Ectodermal cell (in vitro differentiated cells): ENCODE results near the gene IMPDH1.
A peak's percentile ranks its signal among the peaks of the same experiment; 100 is the strongest.

Experiments used
- H3K27ac ChIP-seq: 2 replicates; pipeline ENCODE4 v1.7.0; 2013; ENCODE audit warnings: mild to moderate bottlenecking, low read depth, low read length; ENCODE audit not compliant: insufficient read depth, poor library complexity, severe bottlenecking
- H3K27me3 ChIP-seq: 2 replicates; pipeline ENCODE4 v1.7.0; 2013; ENCODE audit warnings: mild to moderate bottlenecking, low read length; ENCODE audit not compliant: insufficient read depth, control insufficient read depth, poor library complexity, severe bottlenecking
- H3K36me3 ChIP-seq: one replicate; pipeline ENCODE4 v1.7.0; 2013; ENCODE audit warnings: low read length; ENCODE audit not compliant: control insufficient read depth, insufficient read depth
- H3K4me1 ChIP-seq: one replicate; pipeline ENCODE4 v1.7.0; 2013; ENCODE audit warnings: low read length; ENCODE audit not compliant: control insufficient read depth, insufficient read depth
- H3K4me3 ChIP-seq: 2 replicates; pipeline ENCODE4 v1.7.0; 2013; ENCODE audit warnings: low read depth, low read length, control low read depth; ENCODE audit not compliant: insufficient read depth
- H3K9me3 ChIP-seq: 2 replicates; pipeline ENCODE4 v1.7.0; 2013; ENCODE audit warnings: mild to moderate bottlenecking, low read length, moderate library complexity; ENCODE audit not compliant: control insufficient read depth
- WGBS, 2 experiments: methylation state at CpG; one replicate each; pipeline ENCODE4 v1.1.7; 2013; ENCODE audit warnings: missing lambda C conversion rate in 2 of 2; 5-methylcytosine and 5-hydroxymethylcytosine counted together

Gene IMPDH1

GRCh38 chr7:128405471-128406313 lies 4.1 kb downstream of the IMPDH1 start:
- H3K4me3 ChIP-seq, result peak overlapping the region; percentile 61
- H3K4me1 ChIP-seq, result peaks cover 43% of the 10 kb centered on the region
- H3K27me3 ChIP-seq, result peaks cover 62% of the 10 kb centered on the region
- no peaks in the 10 kb centered on the region for H3K9me3 ChIP-seq
- WGBS, 2 experiments, result 1% methylated on average over 101 to 102 of the region's 107 CpGs
- H3K27ac ChIP-seq, result no peak overlapping the region
- H3K36me3 ChIP-seq, result peaks cover 3% of the 10 kb centered on the region

DNA sequence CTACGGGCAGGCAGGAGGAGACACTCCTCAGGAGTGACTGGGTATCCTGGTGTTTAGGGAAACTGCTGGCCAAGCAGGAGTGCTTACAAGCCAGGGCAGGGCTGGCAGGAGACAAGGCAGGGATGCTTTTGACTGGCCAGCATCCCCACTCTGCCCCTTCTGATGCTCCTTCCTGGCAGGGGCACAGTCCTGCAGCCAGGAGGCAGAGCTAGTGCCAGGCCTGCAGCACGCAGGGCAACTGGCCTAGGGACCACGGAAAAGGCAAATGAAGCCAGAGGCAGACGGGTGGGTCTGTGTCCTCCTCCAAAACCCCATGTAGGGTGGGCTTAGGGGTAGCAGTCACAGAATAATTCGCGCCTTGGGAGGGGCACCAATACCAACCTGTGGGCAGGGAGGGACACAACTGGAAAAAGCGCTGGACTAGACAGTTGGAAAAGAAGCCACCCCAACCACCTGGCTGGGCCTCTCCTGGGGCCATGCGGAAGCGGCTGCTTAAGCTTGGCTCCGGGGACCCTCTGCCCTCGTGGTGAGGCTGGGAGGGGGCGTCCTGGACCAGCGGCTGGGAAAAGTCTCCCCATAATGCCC lies 4.8 kb downstream of the IMPDH1 start:
- no peaks in the 10 kb centered on the region for H3K9me3 ChIP-seq
- peaks cover 55% of the 10 kb centered on the region for H3K27me3 ChIP-seq
- no peak overlapping the region for H3K27ac ChIP-seq
- peak overlapping the region; percentile 61 for H3K4me3 ChIP-seq
- 38 to 39% methylated on average over 13 of the region's 13 CpGs for WGBS, 2 experiments
- peaks cover 3% of the 10 kb centered on the region for H3K36me3 ChIP-seq
- H3K4me1 ChIP-seq, result peaks cover 43% of the 10 kb centered on the region

DNA sequence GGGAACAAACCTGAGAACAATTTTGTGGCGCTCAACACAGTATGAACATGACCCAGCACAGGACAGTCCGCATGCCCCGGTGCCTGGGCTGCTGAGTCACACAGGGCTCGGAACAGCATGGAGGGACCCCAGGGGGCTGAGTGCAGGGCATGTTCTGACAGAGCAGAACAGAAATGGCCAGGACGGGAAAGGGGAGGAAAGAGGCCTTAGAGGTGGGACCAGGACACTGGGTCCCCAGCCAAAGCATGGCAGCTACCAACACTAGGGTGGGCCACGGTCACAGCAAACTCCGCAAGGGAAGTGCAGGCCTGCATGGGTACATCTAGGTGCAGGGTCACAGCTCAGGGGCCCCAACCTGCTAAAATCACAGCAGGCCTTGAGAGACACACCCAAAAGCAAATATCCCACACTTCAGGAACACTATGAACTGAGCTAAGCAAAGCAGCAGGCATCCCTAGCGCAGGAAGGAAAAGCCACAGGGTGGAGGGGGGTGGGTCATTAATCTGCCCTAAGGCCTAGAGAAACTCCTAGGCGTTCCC lies 5.6 kb downstream of the IMPDH1 start:
- Histone ChIP-seq H3K9me3 (no peaks in the 10 kb centered on the region), H3K36me3 (peaks cover 3% of the 10 kb centered on the region), H3K4me3 (no peak overlapping the region), H3K4me1 (peaks cover 41% of the 10 kb centered on the region), H3K27ac (no peak overlapping the region), H3K27me3 (peaks cover 48% of the 10 kb centered on the region)
- WGBS, 2 experiments, result 68 to 73% methylated on average over 9 of the region's 9 CpGs

DNA sequence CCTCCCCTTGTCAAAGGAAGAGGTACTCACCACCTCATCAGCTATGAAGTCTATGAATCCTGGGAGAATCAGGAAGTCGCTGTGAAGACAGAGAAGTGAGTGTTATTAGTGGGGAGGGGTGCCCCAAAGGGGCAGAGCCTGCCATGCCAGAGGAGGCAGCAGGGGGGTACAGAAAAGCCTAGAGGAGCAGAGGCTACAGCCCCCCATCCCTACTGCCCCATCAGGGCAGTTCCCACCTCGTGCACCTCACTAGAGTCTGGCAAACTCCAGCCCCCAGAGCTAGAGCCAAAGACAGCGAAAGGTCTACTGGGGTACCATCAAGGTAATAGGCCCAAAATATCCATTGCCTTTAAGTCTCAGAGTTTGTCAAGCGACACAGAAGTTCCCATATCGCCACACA lies 6.1 kb downstream of the IMPDH1 start:
- H3K4me1 ChIP-seq, result peaks cover 36% of the 10 kb centered on the region
- H3K36me3 ChIP-seq, result peaks cover 3% of the 10 kb centered on the region
- H3K4me3 ChIP-seq, result no peak overlapping the region
- peaks cover 43% of the 10 kb centered on the region for H3K27me3 ChIP-seq
- no peaks in the 10 kb centered on the region for H3K9me3 ChIP-seq
- 86 to 94% methylated on average over 5 of the region's 5 CpGs for WGBS, 2 experiments
- H3K27ac ChIP-seq, result no peak overlapping the region

- peaks cover 30% of the 10 kb centered on the region for H3K27me3 ChIP-seq
- no peaks in the 10 kb centered on the region for H3K9me3 ChIP-seq
- peaks cover 9% of the 10 kb centered on the region for H3K36me3 ChIP-seq
- WGBS, 2 experiments, result 89 to 90% methylated on average over 2 of the region's 2 CpGs
- H3K4me3 ChIP-seq, result no peak overlapping the region
- H3K27ac ChIP-seq, result no peak overlapping the region
- H3K4me1 ChIP-seq, result peaks cover 23% of the 10 kb centered on the region
These were observed 7.4 kb downstream of the IMPDH1 start for GRCh38 chr7:128402356-128402755.

DNA sequence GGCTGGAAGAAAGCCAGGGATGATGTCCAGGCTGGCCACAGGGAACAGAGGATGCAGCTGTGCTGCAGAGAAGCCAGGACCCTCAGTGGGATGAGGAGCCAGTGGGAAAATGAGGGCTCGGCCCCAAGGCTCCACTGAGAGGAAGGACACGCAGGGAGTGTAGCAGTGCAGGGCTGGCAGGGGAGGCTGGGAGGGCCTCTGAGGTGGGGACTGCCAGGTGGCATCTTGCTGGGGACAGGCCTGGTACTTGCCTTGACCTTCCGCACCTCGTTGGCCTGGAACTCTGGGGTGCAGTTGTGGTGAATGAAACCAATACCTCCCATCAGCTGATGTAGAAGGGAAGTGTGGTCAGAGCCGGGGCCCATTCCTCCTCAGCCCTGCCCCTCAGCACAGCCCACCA lies 9.2 kb downstream of the IMPDH1 start:
- H3K4me1 ChIP-seq, result peaks cover 16% of the 10 kb centered on the region
- peaks cover 17% of the 10 kb centered on the region for H3K36me3 ChIP-seq
- 93 to 94% methylated on average over 5 of the region's 5 CpGs for WGBS, 2 experiments
- H3K4me3 ChIP-seq, result no peak overlapping the region
- H3K27ac ChIP-seq, result no peak overlapping the region
- H3K9me3 ChIP-seq, result no peaks in the 10 kb centered on the region
- H3K27me3 ChIP-seq, result peaks cover 16% of the 10 kb centered on the region

DNA sequence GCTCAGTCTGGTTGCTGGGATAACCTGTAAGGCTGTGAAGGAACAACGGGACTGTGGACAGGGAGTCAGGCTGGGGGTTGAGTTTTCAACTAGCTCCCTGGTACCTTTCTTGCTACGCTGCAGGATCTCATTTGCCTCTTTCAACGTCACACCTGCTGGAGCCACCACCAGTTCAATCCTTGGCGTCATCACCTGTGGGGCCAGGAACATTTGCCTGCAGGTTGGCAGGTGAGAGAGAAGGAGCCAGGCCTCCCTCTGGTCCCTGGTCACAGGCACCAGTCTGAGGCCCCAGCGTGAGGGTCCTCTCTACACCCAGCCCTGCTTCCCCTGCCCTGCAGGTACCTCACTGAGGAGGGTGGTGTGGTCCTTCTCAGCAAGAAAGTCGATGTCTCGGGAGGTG lies 9.8 kb downstream of the IMPDH1 start:
- Histone ChIP-seq H3K27ac (no peak overlapping the region), H3K27me3 (peaks cover 11% of the 10 kb centered on the region), H3K4me1 (peaks cover 13% of the 10 kb centered on the region), H3K4me3 (no peak overlapping the region), H3K9me3 (no peaks in the 10 kb centered on the region), H3K36me3 (peaks cover 17% of the 10 kb centered on the region)
- WGBS, 2 experiments, result 93 to 94% methylated on average over 7 of the region's 7 CpGs

DNA sequence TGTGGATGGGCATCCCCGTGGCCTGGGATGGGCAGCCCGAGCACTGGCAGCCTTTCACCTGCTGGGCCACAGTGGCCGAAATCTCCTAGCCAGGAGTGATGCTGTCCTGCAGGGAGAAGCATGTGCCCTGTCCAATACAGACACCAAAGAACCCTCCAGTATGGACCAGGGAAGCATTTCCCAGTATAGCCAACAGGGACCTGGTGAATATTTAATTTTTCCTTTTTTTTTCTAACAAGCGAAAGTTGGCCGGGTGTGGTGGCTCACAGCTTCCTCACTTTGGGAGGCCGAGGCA lies 11.0 kb downstream of the IMPDH1 start:
- Histone ChIP-seq H3K4me3 (no peak overlapping the region), H3K27ac (no peak overlapping the region), H3K36me3 (peaks cover 21% of the 10 kb centered on the region), H3K27me3 (no peaks in the 10 kb centered on the region), H3K4me1 (peaks cover 1% of the 10 kb centered on the region), H3K9me3 (no peaks in the 10 kb centered on the region)
- WGBS, 2 experiments, result 55 to 64% methylated on average over 6 of the region's 6 CpGs

DNA sequence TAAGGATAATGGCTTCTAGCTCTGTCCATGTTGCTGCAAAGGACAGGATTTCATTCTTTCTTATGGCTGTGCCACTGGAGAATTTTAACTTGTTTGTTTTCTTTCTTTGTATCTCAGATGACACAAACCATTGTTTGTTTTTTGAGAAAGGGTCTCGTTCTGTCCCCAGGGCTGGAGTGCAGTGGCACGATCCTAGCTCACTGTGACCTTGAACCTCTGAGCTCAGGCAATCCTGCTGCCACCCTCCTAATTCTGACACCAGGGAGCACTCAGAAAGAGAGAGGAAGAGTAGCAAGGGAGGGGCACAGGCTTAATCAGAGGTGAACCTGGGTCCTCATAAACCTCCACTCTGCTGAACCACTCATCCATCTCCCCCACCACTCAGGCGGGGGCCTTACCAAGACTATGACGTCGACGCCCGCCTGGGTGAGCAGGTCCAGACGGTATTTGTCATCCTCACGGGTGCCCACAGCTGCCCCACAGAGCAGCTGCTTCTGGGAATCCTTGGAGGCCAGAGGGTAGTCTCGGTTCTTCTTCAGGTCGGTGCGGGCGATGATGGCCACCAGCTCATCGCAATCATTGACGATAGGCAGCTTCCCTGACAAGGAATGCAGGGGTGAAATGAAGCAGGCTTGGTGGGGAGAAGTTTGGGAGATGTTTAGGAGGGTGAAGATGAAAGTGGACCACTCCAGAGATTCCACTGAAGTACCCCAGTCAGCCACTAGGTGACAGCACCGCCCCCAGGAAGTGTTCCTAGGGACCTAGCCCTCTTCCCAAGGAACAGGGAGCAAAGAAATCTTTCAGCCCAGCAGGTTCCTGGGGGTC lies 11.6 kb downstream of the IMPDH1 start:
- Histone ChIP-seq H3K4me3 (no peak overlapping the region), H3K27me3 (no peaks in the 10 kb centered on the region), H3K36me3 (peaks cover 23% of the 10 kb centered on the region), H3K4me1 (no peaks in the 10 kb centered on the region), H3K9me3 (no peaks in the 10 kb centered on the region), H3K27ac (no peak overlapping the region)
- WGBS, 2 experiments, result 80 to 81% methylated on average over 16 of the region's 16 CpGs

GRCh38 chr7:128396357-128396756 lies 13.4 kb downstream of the IMPDH1 start:
- no peaks in the 10 kb centered on the region for H3K9me3 ChIP-seq
- H3K36me3 ChIP-seq, result peaks cover 23% of the 10 kb centered on the region
- H3K27me3 ChIP-seq, result no peaks in the 10 kb centered on the region
- H3K4me1 ChIP-seq, result no peaks in the 10 kb centered on the region
- 95 to 97% methylated on average over 11 of the region's 11 CpGs for WGBS, 2 experiments
- no peak overlapping the region for H3K4me3 ChIP-seq
- no peak overlapping the region for H3K27ac ChIP-seq
